Activated naive CD4-positive, alpha-beta T cell treated with anti-CD3 and anti-CD28 coated beads, Interleukin-2, amount 50 U/mL, for 72 hours (primary cell): Measurements from ENCODE around the gene UBN2. TPM values are rescaled to one million over a fixed set of nuclear protein-coding genes. Genes with fewer than 3 reads are reported as not detected.
"Not testable (repeated sequence)": the region's sequence is repeated elsewhere in the genome, so short reads cannot be mapped to it uniquely, and the experiment has no call there.

Experiments
- ATAC-seq, 2 donors: fragments of 150-1000 bp; cut with Tn5 transposase; 2 replicates each; pipeline ENCODE4 v1.10.0; 2021; ENCODE audit warnings: mild to moderate bottlenecking in 2 of 2, moderate library complexity in 2 of 2
- DNase-seq, 2 donors: peaks; one replicate each; pipeline ENCODE4 v3.0.0; 2021 to 2022; ENCODE audit warnings: low spot score in 2 of 2
- H3K27ac Mint-ChIP-seq, 2 donors: one replicate each; pipeline ENCODE4 v1.8.0; 2022; ENCODE audit warnings: mild to moderate bottlenecking in 2 of 2, mixed read lengths in 2 of 2
- H3K36me3 Mint-ChIP-seq, 2 donors: one replicate each; pipeline ENCODE4 v1.8.0; 2022; ENCODE audit warnings: mixed read lengths in 2 of 2
- H3K9me3 Mint-ChIP-seq, 2 donors: one replicate each; pipeline ENCODE4 v1.8.0; 2022; ENCODE audit warnings: mixed read lengths in 2 of 2
- total RNA-seq, 2 donors: library from RNA; stranded (reverse); gene quantifications; one replicate each; pipeline ENCODE4 v1.2.3, GENCODE V29; 2022

UBN2 gene
- total RNA-seq, 2 donors from 2014 or later: 11.6 to 14.3 TPM

- Mint-ChIP-seq H3K27ac (no peak overlapping the region), H3K36me3 (no peaks in the 10 kb centered on the region), H3K9me3 (no peaks in the 10 kb centered on the region)
- ATAC-seq: no peak
- no peak for DNase-seq
These were observed 90.2 kb downstream of the UBN2 start for GRCh38 chr7:139321071-139321745.

GRCh38 chr7:139324709-139325108 lies 93.7 kb downstream of the UBN2 start:
- DNase-seq, H3K36me3 Mint-ChIP-seq, ATAC-seq, H3K9me3 Mint-ChIP-seq, H3K27ac Mint-ChIP-seq: not testable (repeated sequence)

- Mint-ChIP-seq H3K27ac (no peak overlapping the region), H3K36me3 (no peaks in the 10 kb centered on the region), H3K9me3 (peaks cover 0 to 8% of the 10 kb centered on the region in 2 donors)
- DNase-seq (no peak), ATAC-seq (no peak)
These were observed 97.3 kb downstream of the UBN2 start for GRCh38 chr7:139328375-139328774.

- ATAC-seq (no peak), DNase-seq (no peak)
- Mint-ChIP-seq H3K27ac (no peak overlapping the region), H3K9me3 (peaks cover 0 to 8% of the 10 kb centered on the region in 2 donors), H3K36me3 (no peaks in the 10 kb centered on the region)
These were observed 98.1 kb downstream of the UBN2 start for GRCh38 chr7:139329119-139329518.

GRCh38 chr7:139330333-139331030 lies 99.4 kb downstream of the UBN2 start:
- peak; percentile 54 to 90 for ATAC-seq
- Mint-ChIP-seq H3K36me3 (no peaks in the 10 kb centered on the region), H3K27ac (peak overlapping the region in 1 of 2 donors; percentile 46), H3K9me3 (peaks cover 0 to 8% of the 10 kb centered on the region in 2 donors)
- no peak for DNase-seq

- Mint-ChIP-seq H3K36me3 (no peaks in the 10 kb centered on the region), H3K9me3 (peaks cover 0 to 8% of the 10 kb centered on the region in 2 donors), H3K27ac (no peak overlapping the region)
- DNase-seq: no peak
- no peak for ATAC-seq
These were observed 101.8 kb downstream of the UBN2 start for GRCh38 chr7:139332697-139333359.

GRCh38 chr7:139333443-139333842 lies 102.4 kb downstream of the UBN2 start:
- H3K27ac Mint-ChIP-seq, H3K36me3 Mint-ChIP-seq, H3K9me3 Mint-ChIP-seq, DNase-seq, ATAC-seq: not testable (repeated sequence)

- peaks cover 7% of the 10 kb centered on the region in 2 donors for H3K36me3 Mint-ChIP-seq
- H3K27ac Mint-ChIP-seq: no peak overlapping the region
- DNase-seq: no peak
- peaks cover 4 to 13% of the 10 kb centered on the region in 2 donors for H3K9me3 Mint-ChIP-seq
- no peak for ATAC-seq
These were observed 103.5 kb downstream of the UBN2 start for GRCh38 chr7:139334399-139335150.

GRCh38 chr7:139339025-139339424 lies 108.0 kb downstream of the UBN2 start:
- peak overlapping the region; percentile 7 to 100 for H3K27ac Mint-ChIP-seq
- DNase-seq: no peak

GRCh38 chr7:139339698-139340036 lies 108.6 kb downstream of the UBN2 start:
- peaks cover 4 to 6% of the 10 kb centered on the region in 2 donors for H3K9me3 Mint-ChIP-seq
- H3K36me3 Mint-ChIP-seq: peaks cover 22 to 34% of the 10 kb centered on the region in 2 donors
- DNase-seq: no peak
- no peak for ATAC-seq
- peak overlapping the region; percentile 100 for H3K27ac Mint-ChIP-seq

More at GRCh38 chr7:139339025-139339424, 108.0 kb downstream of the UBN2 start:
- no peak for ATAC-seq
- H3K9me3 Mint-ChIP-seq: peaks cover 4 to 6% of the 10 kb centered on the region in 2 donors
- H3K36me3 Mint-ChIP-seq: peaks cover 22 to 34% of the 10 kb centered on the region in 2 donors

- peaks cover 4 to 6% of the 10 kb centered on the region in 2 donors for H3K9me3 Mint-ChIP-seq
- peak; percentile 83 to 87 for ATAC-seq
- peaks cover 22 to 34% of the 10 kb centered on the region in 2 donors for H3K36me3 Mint-ChIP-seq
These were observed 109.2 kb downstream of the UBN2 start for GRCh38 chr7:139340037-139340807.

GRCh38 chr7:139340808-139341057 lies 109.7 kb downstream of the UBN2 start:
- Mint-ChIP-seq H3K36me3 (peaks cover 22 to 34% of the 10 kb centered on the region in 2 donors), H3K9me3 (peaks cover 4 to 6% of the 10 kb centered on the region in 2 donors), H3K27ac (peak overlapping the region; percentile 100)
- no peak for DNase-seq
- ATAC-seq: no peak

More at GRCh38 chr7:139340037-139340807, 109.2 kb downstream of the UBN2 start:
- peak; percentile 97 to 99 for DNase-seq
- H3K27ac Mint-ChIP-seq: peak overlapping the region; percentile 100

GRCh38 chr7:139341058-139341775 lies 110.2 kb downstream of the UBN2 start, which contains the start of gene FMC1:
FMC1 (plus strand) TSS chr7:139341337; CDS start chr7:139341385, 48 bp downstream.
- ATAC-seq (peak; percentile 68 to 69), DNase-seq (peak; percentile 80 to 87)
- H3K9me3 Mint-ChIP-seq: peaks cover 4 to 6% of the 10 kb centered on the region in 2 donors
- peaks cover 22 to 34% of the 10 kb centered on the region in 2 donors for H3K36me3 Mint-ChIP-seq
- peak within 1 kb of the TSS; percentile 100 for H3K27ac Mint-ChIP-seq

- Mint-ChIP-seq H3K9me3 (peaks cover 4 to 6% of the 10 kb centered on the region in 2 donors), H3K36me3 (peaks cover 22 to 34% of the 10 kb centered on the region in 2 donors), H3K27ac (peak overlapping the region; percentile 100)
- no peak for DNase-seq
- no peak for ATAC-seq
These were observed 110.8 kb downstream of the UBN2 start for GRCh38 chr7:139341776-139342226.

- peaks cover 10 to 22% of the 10 kb centered on the region in 2 donors for H3K36me3 Mint-ChIP-seq
- ATAC-seq: no peak
These were observed 114.0 kb downstream of the UBN2 start for GRCh38 chr7:139345042-139345441.

More at GRCh38 chr7:139345042-139345441, 114.0 kb downstream of the UBN2 start:
- no peak overlapping the region for H3K27ac Mint-ChIP-seq
- H3K9me3 Mint-ChIP-seq: no peaks in the 10 kb centered on the region
- no peak for DNase-seq
